Measurements from ENCODE around the gene ARHGAP45. TPM values are rescaled to one million over a fixed set of nuclear protein-coding genes. Genes with fewer than 3 reads are reported as not detected.

The ARHGAP45 gene
- total RNA-seq, 2 donors from 2014 or later: 27.4 to 37.9 TPM

- H3K27ac ChIP-seq: peak overlapping the region; percentile 76
- peaks cover 20% of the 10 kb centered on the region for H3K4me1 ChIP-seq
Measured at GRCh38 chr19:1037621-1038064, 29.3 kb upstream of the ARHGAP45 start.

GRCh38 chr19:1038978-1039645 lies 27.9 kb upstream of the ARHGAP45 start:
- Histone ChIP-seq H3K9me3 (no peaks in the 10 kb centered on the region), H3K4me3 (peak overlapping the region; percentile 52), H3K9ac (ENCODE audit: low read depth in 2 of 2, low read length in 2 of 2) (peak overlapping the region; percentile 34 to 39), H3K36me3 (no peaks in the 10 kb centered on the region), H3K27ac (peak overlapping the region; percentile 76), H3K27me3 (no peaks in the 10 kb centered on the region), H3K4me1 (peaks cover 23% of the 10 kb centered on the region)
- no peak for DNase-seq
- intact Hi-C loops (cut with DNase I): no loop called here
- TF ChIP-seq, protein P1, sequence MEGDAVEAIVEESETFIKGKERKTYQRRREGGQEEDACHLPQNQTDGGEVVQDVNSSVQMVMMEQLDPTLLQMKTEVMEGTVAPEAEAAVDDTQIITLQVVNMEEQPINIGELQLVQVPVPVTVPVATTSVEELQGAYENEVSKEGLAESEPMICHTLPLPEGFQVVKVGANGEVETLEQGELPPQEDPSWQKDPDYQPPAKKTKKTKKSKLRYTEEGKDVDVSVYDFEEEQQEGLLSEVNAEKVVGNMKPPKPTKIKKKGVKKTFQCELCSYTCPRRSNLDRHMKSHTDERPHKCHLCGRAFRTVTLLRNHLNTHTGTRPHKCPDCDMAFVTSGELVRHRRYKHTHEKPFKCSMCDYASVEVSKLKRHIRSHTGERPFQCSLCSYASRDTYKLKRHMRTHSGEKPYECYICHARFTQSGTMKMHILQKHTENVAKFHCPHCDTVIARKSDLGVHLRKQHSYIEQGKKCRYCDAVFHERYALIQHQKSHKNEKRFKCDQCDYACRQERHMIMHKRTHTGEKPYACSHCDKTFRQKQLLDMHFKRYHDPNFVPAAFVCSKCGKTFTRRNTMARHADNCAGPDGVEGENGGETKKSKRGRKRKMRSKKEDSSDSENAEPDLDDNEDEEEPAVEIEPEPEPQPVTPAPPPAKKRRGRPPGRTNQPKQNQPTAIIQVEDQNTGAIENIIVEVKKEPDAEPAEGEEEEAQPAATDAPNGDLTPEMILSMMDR (IDR thresholded peaks at IDR 0.05): no peak

More at GRCh38 chr19:1037621-1038064, 29.3 kb upstream of the ARHGAP45 start:
- H3K27me3 ChIP-seq: no peaks in the 10 kb centered on the region
- intact Hi-C loops (cut with DNase I): no loop called here
- TF ChIP-seq, protein P1 (IDR thresholded peaks at IDR 0.05): no peak
- no peaks in the 10 kb centered on the region for H3K9me3 ChIP-seq
- DNase-seq: no peak
- no peak overlapping the region for H3K4me3 ChIP-seq
- peaks cover under 1% of the 10 kb centered on the region for H3K36me3 ChIP-seq
- no peak overlapping the region for H3K9ac ChIP-seq (ENCODE audit: low read depth in 2 of 2, low read length in 2 of 2)

DNA sequence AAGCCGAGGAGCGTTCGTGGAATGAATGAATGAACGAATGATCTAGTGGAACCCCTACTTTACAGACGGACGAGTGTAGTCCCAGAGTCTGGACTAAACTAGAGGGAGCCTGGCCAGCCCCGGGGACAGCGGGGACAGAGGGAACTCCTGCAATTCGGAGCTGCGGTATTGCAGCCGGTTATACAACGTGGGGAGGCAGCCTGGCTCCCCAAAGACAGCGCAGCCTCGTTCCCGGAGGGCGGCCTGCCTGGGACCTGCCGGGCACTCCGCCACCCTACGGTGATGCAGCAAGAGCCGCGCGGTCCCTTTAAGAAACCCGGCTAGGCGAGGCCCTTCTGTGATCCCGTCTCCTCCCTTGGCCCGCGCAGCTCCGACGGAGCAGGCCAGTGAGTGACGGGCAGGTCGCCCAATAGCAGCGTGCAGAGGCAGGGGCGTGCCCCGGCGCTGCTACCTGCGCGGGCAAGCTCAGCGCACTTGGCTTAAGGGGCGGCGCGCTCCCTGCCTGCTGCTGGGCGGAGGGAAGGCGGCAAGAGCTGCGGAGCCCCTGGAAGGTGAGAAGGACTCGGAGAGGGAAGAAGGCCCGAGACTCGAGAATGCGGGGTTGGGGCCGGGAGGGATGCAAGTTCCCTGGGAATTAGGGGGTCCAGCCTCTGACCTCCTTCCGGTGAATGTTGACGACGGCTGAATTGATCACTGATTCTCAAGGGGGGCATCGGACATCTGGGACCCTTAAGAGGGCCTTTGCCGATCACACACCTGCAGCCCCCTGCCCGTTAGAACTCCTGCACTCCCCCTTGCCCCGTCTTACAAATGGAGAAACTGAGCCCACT lies 27.1 kb upstream of the ARHGAP45 start, which contains the start of gene ABCA7:
Gene ABCA7, plus strand, starts transcription at position 462 of the 830 bp plus-strand sequence. CDS start 1,255 bp downstream, outside the sequence.
- Histone ChIP-seq H3K9me3 (no peaks in the 10 kb centered on the region), H3K36me3 (no peaks in the 10 kb centered on the region), H3K4me3 (peak within 1 kb of the TSS; percentile 52), H3K4me1 (peaks cover 23% of the 10 kb centered on the region), H3K27ac (peak within 1 kb of the TSS; percentile 76), H3K9ac (ENCODE audit: low read depth in 2 of 2, low read length in 2 of 2) (peak within 1 kb of the TSS; percentile 74 to 86), H3K27me3 (no peaks in the 10 kb centered on the region)
- DNase-seq: peak; percentile 99
- TF ChIP-seq, protein P1 (IDR thresholded peaks at IDR 0.05): no peak
- intact Hi-C loops (cut with DNase I): no loop called here

GRCh38 chr19:1040476-1041271 lies 26.3 kb upstream of the ARHGAP45 start:
- DNase-seq: peak; percentile 95
- Histone ChIP-seq H3K36me3 (no peaks in the 10 kb centered on the region), H3K9me3 (no peaks in the 10 kb centered on the region), H3K27ac (peak overlapping the region; percentile 76), H3K4me1 (peaks cover 23% of the 10 kb centered on the region), H3K27me3 (no peaks in the 10 kb centered on the region), H3K9ac (ENCODE audit: low read depth in 2 of 2, low read length in 2 of 2) (peak overlapping the region; percentile 74 to 86), H3K4me3 (peak overlapping the region; percentile 52)
- intact Hi-C loops (cut with DNase I): no loop called here
- TF ChIP-seq, protein P1 (IDR thresholded peaks at IDR 0.05): no peak
